ENCODE data around the gene TEX48.

DNA sequence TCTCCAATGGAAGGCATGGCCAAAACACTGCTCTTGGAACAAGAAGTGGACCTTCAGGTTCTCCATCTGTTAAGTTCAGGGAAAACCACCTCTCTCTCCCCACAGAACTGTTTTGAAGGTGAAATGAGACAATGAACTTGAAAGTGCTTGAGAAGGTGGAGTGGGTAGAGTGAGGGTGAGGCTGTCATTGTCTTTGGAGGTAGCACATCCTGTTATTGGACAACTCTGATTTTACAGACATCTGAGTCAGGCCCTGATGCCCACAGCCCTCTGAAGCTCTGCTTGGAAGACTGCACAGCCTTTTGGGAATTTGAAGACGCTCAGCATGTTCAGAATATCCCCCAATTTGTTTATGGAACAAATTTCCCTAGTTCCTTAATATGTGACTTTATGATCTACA is 27.6 kb upstream of the TEX48 start:
- TF ChIP-seq, protein P1, sequence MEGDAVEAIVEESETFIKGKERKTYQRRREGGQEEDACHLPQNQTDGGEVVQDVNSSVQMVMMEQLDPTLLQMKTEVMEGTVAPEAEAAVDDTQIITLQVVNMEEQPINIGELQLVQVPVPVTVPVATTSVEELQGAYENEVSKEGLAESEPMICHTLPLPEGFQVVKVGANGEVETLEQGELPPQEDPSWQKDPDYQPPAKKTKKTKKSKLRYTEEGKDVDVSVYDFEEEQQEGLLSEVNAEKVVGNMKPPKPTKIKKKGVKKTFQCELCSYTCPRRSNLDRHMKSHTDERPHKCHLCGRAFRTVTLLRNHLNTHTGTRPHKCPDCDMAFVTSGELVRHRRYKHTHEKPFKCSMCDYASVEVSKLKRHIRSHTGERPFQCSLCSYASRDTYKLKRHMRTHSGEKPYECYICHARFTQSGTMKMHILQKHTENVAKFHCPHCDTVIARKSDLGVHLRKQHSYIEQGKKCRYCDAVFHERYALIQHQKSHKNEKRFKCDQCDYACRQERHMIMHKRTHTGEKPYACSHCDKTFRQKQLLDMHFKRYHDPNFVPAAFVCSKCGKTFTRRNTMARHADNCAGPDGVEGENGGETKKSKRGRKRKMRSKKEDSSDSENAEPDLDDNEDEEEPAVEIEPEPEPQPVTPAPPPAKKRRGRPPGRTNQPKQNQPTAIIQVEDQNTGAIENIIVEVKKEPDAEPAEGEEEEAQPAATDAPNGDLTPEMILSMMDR (conservative IDR thresholded peaks at IDR 0.05 in 1 of 2, IDR thresholded peaks at IDR 0.05 in 1 of 2; ENCODE audit: low read depth in 1 of 2, low read length in 2 of 2), result no peak
- no peak for TF ChIP-seq EZH2 (IDR thresholded peaks at IDR 0.05; ENCODE audit: low read length, missing control alignments)

All from fibroblast of lung (primary cell).